Stimulated activated CD8-positive, alpha-beta memory T cell treated with anti-CD3 and anti-CD28 coated beads, Interleukin-12 subunit alpha, Interleukin-12 subunit beta, amount 100 ng/mL, for 1 hour (primary cell): ENCODE data around the gene BACH1.

Experiments used
- DNase-seq: peaks from one replicate; pipeline ENCODE4 v3.0.0-alpha.2; 2020; ENCODE audit warnings: low read depth

The BACH1 gene

GRCh38 chr21:29293495-29293894, 5.2 kb upstream of the BACH1 start:
- DNase-seq: no peak

- no peak for DNase-seq
Measured at GRCh38 chr21:29295066-29295650, 3.6 kb upstream of the BACH1 start.

- DNase-seq: no peak
Measured at GRCh38 chr21:29296446-29296845, 2.3 kb upstream of the BACH1 start.

- no peak for DNase-seq
Measured at GRCh38 chr21:29297483-29298347, 1.0 kb upstream of the BACH1 start.

GRCh38 chr21:29299046-29299915, 559 bp downstream of the BACH1 start:
- DNase-seq: peak; percentile 52

- peak; percentile 31 for DNase-seq
Measured at GRCh38 chr21:29299916-29300806, 1.4 kb downstream of the BACH1 start.

- no peak for DNase-seq
Measured at GRCh38 chr21:29300807-29301138, 2.1 kb downstream of the BACH1 start.

- no peak for DNase-seq
Measured at GRCh38 chr21:29301691-29302090, 3.0 kb downstream of the BACH1 start.

GRCh38 chr21:29302359-29302875, 3.7 kb downstream of the BACH1 start:
- DNase-seq: no peak

- DNase-seq: no peak
Measured at GRCh38 chr21:29303288-29303687, 4.6 kb downstream of the BACH1 start.

GRCh38 chr21:29304597-29304996, 5.9 kb downstream of the BACH1 start:
- no peak for DNase-seq

- DNase-seq: no peak
Measured at GRCh38 chr21:29305068-29305467, 6.3 kb downstream of the BACH1 start.

- no peak for DNase-seq
Measured at GRCh38 chr21:29305561-29305960, 6.8 kb downstream of the BACH1 start.

- DNase-seq: no peak
Measured at GRCh38 chr21:29306920-29307319, 8.2 kb downstream of the BACH1 start.

- no peak for DNase-seq
Measured at GRCh38 chr21:29307718-29308455, 9.2 kb downstream of the BACH1 start.

- DNase-seq: no peak
Measured at GRCh38 chr21:29308456-29308783, 9.7 kb downstream of the BACH1 start.

- no peak for DNase-seq
Measured at GRCh38 chr21:29309703-29310102, 11.0 kb downstream of the BACH1 start.

- no peak for DNase-seq
Measured at GRCh38 chr21:29311802-29312201, 13.1 kb downstream of the BACH1 start.

- DNase-seq: no peak
Measured at GRCh38 chr21:29312981-29313380, 14.3 kb downstream of the BACH1 start.

- no peak for DNase-seq
Measured at GRCh38 chr21:29313662-29314408, 15.1 kb downstream of the BACH1 start.
